ENCODE results near the gene IBA57. TPM values are rescaled to one million over a fixed set of nuclear protein-coding genes. Genes with fewer than 3 reads are reported as not detected.

Gene IBA57
- total RNA-seq, result 10 to 100 TPM in 1 of 2 donors, 1 to 10 TPM in 1; 3.2 to 12.8 TPM

DNA sequence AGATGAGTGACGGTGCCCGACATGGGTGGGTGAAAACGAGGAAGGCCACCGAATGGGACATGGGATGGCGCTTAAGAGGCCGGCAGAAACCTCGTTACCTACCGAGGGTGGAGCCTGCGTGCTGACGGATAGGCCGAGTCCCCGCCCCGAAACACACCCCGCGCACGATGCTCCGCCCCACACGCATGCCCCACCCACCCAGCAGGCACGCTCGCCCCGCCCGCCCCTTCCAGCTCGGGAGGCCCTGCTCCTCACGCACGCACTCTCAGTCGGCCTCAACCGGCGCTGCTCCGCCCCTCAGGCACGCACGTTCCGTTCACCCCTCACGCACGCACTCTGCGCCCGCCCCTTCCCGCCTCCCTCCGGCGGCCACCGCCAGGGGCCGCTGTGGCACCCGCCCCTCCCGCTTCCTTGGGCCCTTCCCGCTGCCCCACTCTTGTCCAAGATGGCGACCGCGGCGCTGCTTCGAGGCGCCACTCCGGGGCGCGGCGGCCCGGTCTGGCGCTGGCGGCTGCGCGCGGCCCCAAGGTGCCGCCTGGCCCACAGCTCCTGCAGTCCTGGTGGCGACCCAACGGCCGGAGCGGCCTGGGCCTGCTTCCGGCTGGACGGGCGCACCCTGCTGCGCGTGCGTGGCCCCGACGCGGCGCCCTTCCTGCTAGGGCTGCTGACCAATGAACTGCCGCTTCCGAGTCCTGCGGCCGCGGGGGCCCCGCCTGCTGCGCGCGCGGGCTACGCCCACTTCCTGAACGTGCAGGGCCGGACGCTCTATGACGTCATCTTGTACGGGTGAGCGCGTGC is at the start of gene IBA57:
TSS of gene IBA57 (plus strand) at position 433 of the 798 bp plus-strand sequence. CDS start at position 446, 13 bp downstream.
- no peaks in the 10 kb centered on the region for H3K9me3 Mint-ChIP-seq

DNA sequence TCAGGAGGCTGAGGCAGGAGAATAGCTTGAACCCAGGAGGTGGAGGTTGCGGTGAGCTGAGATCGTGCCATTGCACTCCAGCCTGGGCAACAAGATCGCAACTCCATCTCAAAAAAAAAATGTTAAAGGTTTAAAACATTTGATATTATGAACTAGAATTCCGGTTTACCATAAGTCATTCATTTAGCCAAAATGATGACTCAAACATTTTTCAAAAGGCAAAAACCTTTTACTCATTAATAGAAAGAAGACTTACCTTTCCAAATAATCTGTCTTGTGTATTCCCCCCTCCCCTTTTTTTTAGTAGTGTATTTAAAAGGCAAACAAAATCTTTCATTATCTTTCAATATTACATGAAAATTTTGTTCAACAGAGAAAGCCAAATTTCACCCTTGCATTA is 48.3 kb upstream of the IBA57 start:
- ATAC-seq, result no peak

More for the DNA sequence above, at the start of gene IBA57:
- Mint-ChIP-seq H3K36me3 (peaks cover 0 to 4% of the 10 kb centered on the region in 2 donors), H3K27ac (peak within 1 kb of the TSS; percentile 85 to 94)
- ATAC-seq, result peak; percentile 86 to 90
- peak; percentile 99 to 100 for DNase-seq (ENCODE audit: low spot score in 2 of 2)

DNA sequence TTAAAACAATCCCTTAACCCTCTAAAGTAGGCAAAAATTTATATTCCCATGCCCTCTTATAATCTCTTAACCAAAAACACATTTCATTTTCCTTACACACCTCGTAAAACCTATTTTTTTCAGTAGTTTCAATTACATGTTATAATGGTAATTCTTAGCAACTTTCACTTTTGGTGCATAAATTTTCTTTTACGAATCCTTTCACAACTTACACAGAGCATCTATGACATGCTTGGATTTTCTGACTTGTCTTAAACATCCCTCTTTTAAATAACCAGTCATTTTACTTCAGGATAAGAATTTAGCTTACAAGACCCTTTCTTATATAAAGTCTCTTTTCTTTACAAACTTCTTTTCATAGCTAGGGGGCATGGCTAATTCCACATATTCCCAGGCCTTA is 47.6 kb upstream of the IBA57 start:
- H3K9me3 Mint-ChIP-seq, result peaks cover 0 to 4% of the 10 kb centered on the region in 2 donors
- ATAC-seq (no peak), DNase-seq (ENCODE audit: low spot score in 2 of 2) (no peak)
- no peak overlapping the region for H3K27ac Mint-ChIP-seq
- H3K36me3 Mint-ChIP-seq, result peaks cover 0 to 17% of the 10 kb centered on the region in 2 donors

More for the DNA sequence above, 48.3 kb upstream of the IBA57 start:
- H3K36me3 Mint-ChIP-seq, result peaks cover 0 to 17% of the 10 kb centered on the region in 2 donors
- H3K27ac Mint-ChIP-seq, result no peak overlapping the region
- peaks cover 0 to 4% of the 10 kb centered on the region in 2 donors for H3K9me3 Mint-ChIP-seq
- DNase-seq (ENCODE audit: low spot score in 2 of 2), result no peak

DNA sequence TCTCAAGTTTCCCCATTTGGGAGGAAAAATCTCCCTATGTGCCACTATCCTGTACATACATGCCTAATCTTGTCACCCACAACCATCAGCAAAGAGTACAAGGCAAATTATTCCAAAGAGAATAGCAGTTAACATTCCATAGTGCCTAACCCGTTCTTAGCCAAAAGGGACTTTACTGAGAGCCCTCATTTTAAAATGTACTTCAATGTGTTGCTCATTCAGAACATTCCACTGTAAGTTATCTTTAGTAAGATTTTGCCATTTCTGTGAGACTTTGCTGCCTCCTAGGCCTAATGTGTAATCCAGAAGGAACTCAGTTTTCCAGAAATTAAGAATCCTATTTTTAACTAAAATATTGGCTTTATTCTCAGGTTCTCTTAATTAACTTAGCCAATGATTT is 45.3 kb upstream of the IBA57 start:
- H3K27ac Mint-ChIP-seq, result no peak overlapping the region
- H3K9me3 Mint-ChIP-seq, result peaks cover 0 to 4% of the 10 kb centered on the region in 2 donors
- peaks cover 0 to 17% of the 10 kb centered on the region in 2 donors for H3K36me3 Mint-ChIP-seq
- ATAC-seq (no peak), DNase-seq (ENCODE audit: low spot score in 2 of 2) (no peak)

DNA sequence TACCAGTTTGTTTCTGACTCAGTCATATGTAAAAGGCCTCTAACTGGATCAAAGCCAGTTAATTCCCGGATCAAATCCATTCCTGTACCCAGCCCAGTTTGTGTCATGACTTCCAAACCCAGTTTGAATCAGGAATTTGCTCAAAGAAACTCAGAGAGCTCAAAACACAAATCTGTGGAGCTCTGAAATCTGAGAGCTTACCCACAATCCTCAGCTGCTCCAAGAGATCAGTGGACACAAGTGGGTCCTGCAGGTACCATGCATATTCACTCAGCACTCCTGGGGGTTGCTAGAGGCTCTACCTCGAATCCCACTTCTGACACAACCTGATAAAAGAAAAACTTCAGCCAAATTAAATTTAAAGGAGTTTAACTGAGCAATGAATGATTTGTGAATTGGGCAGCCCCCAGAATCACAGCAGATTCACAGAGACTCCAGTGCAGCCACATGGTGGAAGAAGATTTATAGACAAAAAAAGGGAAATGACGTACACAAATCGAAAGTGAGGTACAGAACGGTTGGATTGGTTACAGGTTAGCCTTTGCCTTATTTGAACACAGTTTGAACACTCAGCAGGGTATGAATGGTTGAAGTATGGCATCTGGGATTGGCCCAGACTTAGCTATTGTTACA is 44.6 kb upstream of the IBA57 start:
- Mint-ChIP-seq H3K27ac (peak overlapping the region in 1 of 2 donors; percentile 68), H3K9me3 (peaks cover 0 to 4% of the 10 kb centered on the region in 2 donors), H3K36me3 (peaks cover 0 to 17% of the 10 kb centered on the region in 2 donors)
- peak; percentile 52 to 64 for ATAC-seq
- DNase-seq (ENCODE audit: low spot score in 2 of 2), result no peak

DNA sequence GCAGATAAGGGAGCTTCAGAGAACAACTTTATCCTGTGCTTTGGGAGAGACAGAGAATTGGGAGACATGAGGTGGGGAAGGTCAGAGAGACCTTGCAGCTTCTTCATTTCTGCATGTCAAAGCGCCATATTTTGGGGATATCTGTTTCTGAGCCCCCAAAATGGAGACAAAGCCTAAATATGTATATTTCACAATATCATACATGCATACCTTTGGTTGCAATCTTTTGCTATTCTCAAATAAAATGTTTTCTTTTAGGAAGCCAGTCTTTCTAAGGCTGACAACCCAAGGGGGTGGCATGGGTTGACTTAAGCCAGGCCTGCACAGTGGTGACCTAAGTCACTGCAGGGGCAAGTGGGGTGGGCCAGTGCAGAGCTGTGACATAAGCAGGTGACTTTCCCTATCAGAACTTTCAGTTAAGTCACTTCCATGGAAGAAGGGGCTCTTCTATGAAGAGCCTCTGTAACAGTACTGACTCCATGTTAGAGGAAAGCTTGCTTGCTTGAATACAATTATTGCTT is 42.6 kb upstream of the IBA57 start:
- H3K36me3 Mint-ChIP-seq, result peaks cover 0 to 9% of the 10 kb centered on the region in 2 donors
- no peak for ATAC-seq
- DNase-seq (ENCODE audit: low spot score in 2 of 2), result no peak
- H3K27ac Mint-ChIP-seq, result no peak overlapping the region
- peaks cover 0 to 2% of the 10 kb centered on the region in 2 donors for H3K9me3 Mint-ChIP-seq

DNA sequence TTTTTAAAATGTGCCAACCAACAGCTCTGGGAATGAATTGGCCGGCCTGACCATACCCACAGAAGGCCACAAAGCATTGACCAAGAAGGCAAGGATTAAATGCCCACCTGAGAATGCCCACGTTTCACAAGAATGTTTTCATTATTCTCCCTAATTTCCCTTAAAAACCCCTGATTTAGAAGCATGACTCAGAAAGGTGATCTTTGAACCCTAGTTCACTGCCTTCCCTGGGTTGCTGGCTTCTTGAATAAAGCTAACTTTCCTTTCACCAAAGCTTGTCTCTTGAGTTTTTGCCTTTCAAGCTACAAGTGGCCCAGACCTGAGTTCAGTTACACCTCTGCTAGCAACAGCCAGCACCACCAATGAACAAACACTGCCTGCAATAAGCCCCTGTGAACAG is 42.1 kb upstream of the IBA57 start:
- DNase-seq (ENCODE audit: low spot score in 2 of 2) (no peak), ATAC-seq (no peak)
- H3K9me3 Mint-ChIP-seq, result no peaks in the 10 kb centered on the region
- no peak overlapping the region for H3K27ac Mint-ChIP-seq
- peaks cover 0 to 7% of the 10 kb centered on the region in 2 donors for H3K36me3 Mint-ChIP-seq

DNA sequence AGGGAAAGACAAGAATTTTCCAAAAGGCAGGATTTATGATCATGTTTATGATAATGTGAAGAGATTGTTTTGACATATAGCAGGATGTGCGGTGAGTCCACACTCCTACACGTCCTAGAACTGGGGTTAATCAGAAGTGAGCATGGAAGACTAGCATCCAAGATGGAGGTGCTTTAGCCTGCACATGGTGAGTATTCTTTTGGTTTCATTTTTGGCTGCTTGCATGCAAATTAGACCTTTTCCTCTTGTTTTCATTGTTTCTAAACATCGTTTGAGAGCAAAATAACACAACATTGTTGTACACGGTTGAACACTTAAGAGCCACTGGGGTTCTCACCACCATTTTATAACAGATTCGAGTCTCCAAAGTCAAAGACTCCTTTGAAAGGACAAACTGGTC is 40.4 kb upstream of the IBA57 start:
- ATAC-seq, result no peak
- no peak for DNase-seq (ENCODE audit: low spot score in 2 of 2)
- no peak overlapping the region for H3K27ac Mint-ChIP-seq

DNA sequence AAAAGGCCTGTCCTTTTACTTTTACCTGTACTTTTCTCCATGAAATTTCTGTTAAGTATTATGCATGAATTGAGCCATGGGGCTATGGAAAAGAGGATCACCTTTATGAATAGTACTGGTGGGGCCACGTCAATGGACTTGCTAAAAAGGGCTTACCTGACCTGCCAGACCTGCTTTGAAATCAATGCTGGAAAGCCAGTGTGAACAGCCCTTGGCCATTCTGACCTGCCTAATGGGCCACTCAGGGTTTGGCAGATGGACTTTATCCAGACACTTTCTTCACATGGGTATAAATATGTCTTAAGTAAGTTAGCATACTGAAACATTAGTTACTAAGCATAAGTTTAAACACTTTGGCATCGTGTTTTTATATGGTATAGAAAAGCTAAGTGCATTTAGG is 33.8 kb upstream of the IBA57 start:
- Mint-ChIP-seq H3K36me3 (no peaks in the 10 kb centered on the region), H3K9me3 (no peaks in the 10 kb centered on the region), H3K27ac (no peak overlapping the region)
- ATAC-seq, result no peak
- no peak for DNase-seq (ENCODE audit: low spot score in 2 of 2)

More for the DNA sequence above, 40.4 kb upstream of the IBA57 start:
- Mint-ChIP-seq H3K36me3 (peaks cover 0 to 7% of the 10 kb centered on the region in 2 donors), H3K9me3 (no peaks in the 10 kb centered on the region)

DNA sequence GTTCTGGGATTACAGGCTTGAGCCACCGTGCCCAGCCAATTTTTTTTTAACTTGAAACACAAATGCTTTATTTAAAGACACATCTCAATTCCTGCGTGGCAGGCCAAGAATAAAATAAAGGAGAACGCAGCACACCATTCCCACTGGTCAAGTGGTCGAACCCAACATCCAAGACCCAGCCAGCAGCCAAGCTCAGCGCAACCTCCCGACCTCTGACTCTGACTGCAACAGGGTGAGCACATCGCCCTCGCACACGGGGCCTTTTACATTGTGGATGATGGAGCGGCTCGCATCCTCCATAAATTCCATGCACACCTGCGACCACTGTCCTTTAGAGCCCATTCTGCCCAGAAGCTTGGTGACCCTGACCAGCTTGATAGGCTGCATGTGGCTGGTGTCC is 31.0 kb upstream of the IBA57 start:
- no peak overlapping the region for H3K27ac Mint-ChIP-seq
- H3K9me3 Mint-ChIP-seq, result no peaks in the 10 kb centered on the region
- DNase-seq (ENCODE audit: low spot score in 2 of 2) (no peak), ATAC-seq (no peak)
- H3K36me3 Mint-ChIP-seq, result no peaks in the 10 kb centered on the region

DNA sequence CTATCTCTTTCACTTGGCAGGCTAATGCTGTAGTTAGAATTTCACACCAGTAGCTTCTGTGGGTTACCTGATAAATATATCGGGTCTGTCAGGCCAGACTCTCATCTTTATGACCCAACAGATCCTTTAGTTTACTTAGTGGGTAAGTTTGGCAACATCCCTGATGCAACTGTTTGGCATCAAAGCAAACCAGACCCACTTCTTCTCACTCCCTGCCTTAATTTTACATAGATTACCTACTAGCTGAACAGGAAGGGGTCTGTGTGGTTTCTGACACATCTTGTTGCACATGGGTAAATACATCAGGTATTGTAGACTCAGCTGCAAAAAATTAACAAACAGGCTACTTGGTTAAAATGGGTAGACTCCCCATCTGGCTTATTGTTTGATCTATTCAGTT is 28.7 kb upstream of the IBA57 start:
- no peak for ATAC-seq
- Mint-ChIP-seq H3K27ac (peak overlapping the region in 1 of 2 donors; percentile 56), H3K36me3 (peaks cover 9 to 11% of the 10 kb centered on the region in 2 donors), H3K9me3 (no peaks in the 10 kb centered on the region)
- DNase-seq (ENCODE audit: low spot score in 2 of 2), result no peak

DNA sequence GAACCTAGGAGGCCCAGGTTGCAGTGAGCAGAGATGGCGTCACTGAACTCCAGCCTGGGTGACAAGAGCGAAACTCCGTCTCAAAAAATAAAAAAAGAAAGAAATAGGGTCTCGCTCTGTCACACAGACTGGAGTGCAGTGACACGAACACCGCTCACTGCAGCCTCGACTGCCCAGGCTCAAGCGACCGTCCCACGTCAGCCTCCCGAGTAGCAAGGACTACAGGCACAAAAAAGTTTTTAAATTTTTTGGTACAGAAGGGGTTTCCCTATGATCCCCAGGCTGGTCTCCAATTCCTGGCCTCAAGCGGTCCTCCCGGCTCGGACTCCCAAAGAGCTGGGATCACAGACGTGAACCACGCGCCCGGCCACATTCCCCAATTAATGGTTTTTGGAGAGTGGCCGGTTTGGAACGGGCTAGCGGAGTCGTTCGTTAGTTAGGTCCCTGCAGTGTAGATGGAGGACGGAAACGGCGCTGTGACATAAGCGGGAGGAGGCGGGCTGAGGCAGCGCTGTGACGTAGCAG is 26.1 kb upstream of the IBA57 start:
- Mint-ChIP-seq H3K27ac (peak overlapping the region; percentile 61 to 95), H3K36me3 (peaks cover 9 to 11% of the 10 kb centered on the region in 2 donors), H3K9me3 (no peaks in the 10 kb centered on the region)
- ATAC-seq, result no peak
- DNase-seq (ENCODE audit: low spot score in 2 of 2), result no peak

DNA sequence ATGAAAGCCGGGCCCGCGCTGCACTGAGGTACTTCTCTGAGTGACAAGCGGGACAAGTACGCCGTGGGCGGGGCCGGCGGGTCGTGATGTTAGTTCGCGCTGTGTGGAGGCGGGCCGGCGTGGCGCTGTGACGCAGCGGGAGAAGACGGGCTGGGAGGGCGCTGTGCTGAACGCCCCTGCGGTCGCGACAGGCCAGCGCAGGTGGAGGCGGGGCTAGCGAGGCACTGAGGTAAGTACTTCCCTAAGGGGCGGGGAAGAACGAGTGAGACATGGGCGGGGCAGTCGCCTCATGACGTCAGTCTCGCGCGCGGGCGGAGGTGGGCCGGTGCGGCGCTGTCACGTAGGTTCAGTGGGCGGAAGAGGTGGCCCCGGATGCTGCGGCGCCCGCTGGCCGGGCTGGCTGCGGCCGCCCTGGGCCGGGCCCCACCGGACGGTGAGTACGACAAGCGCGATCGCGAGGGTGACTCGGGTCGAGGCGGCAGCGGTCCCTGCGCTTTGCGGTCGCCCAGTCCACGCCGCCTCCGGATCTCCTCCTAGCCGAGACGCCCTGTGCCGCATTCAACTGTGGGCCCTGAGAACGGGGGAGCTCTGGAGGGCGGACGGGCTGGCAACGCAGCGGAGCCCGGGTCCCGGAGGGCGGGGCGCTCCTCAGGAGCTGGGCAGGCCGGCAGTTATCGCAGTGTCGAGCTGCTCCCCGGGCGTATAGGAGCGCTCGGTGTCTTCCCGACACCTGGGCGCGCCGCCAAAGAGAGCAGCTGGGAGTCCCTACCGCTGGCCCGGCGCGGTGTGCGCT is 25.5 kb upstream of the IBA57 start, which contains the start of gene GUK1:
TSS of gene GUK1 (plus strand) at position 349 of the 793 bp plus-strand sequence. CDS start at position 373, 24 bp downstream.
- Mint-ChIP-seq H3K36me3 (peaks cover 9 to 11% of the 10 kb centered on the region in 2 donors), H3K27ac (peak within 1 kb of the TSS; percentile 95 to 97), H3K9me3 (no peaks in the 10 kb centered on the region)
- peak; percentile 90 to 94 for ATAC-seq
- peak; percentile 99 to 100 for DNase-seq (ENCODE audit: low spot score in 2 of 2)

DNA sequence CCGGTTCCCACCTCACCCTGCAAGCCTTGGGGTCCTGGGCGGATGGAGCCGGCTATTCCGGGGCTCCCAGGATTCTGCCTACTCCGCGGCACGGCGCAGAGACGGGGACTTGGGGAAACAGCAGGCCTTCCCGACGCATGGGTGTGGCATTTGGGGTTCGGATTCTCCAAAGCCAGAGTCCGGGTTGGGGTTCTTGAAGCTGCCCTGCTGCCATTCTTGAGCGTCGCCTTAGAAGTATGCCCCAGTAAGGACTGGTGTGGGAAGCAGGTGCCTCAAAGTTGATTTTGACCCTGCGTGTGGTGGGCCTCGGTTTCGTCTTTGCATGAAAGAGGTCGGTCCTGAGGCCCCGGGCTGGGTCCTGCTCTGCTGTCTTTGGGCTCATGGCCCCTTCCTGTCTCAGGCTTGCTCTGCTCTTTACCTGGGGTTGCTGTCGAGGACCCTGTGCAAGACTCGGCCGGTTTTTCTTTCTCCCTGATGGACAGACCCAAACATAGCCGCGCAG is 24.8 kb upstream of the IBA57 start:
- DNase-seq (ENCODE audit: low spot score in 2 of 2) (peak in 1 of 2 donors; percentile 64), ATAC-seq (no peak)
- Mint-ChIP-seq H3K9me3 (no peaks in the 10 kb centered on the region), H3K36me3 (peaks cover 9 to 11% of the 10 kb centered on the region in 2 donors), H3K27ac (peak overlapping the region; percentile 95 to 97)

DNA sequence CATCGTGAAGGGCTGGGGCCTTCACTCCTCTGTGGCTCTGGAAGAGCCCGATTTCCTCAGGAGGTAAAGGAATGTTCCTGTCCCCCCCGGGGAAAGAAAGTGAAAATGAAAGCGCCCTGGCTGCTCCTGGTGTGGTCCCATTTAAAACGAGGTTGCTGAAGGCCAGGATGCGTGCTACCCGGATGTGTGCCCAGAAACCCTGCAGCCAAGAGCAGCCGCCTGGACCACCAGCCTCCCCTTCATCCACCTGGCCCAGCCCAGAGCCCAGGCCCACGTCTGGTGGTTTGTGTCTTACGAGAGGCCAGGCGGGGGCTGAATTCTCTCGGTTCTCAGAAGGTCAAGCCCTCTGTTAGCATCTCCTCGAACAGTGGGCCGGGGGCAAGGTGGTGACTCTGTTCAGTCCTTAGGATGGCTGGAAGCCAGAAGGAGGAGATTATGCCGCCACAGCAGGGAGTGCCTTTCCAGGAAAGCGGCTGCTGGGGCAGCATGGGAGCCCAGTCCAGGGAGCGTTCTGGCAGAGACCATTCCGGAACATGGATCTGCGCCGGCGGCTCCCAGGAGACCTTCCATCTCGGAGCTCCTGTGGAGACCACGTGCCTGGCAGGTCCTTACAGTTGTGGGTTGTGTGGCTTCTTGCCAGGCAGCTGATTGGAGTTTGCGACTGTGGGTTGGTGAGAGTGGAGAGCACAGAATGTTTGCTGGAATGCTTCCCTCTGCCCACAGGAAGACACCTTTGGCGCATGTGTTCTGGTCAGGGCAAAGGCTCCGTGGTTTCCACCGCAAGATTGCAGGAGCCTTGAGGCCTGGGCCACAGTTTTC is 24.2 kb upstream of the IBA57 start:
- peaks cover 9 to 11% of the 10 kb centered on the region in 2 donors for H3K36me3 Mint-ChIP-seq
- H3K9me3 Mint-ChIP-seq, result no peaks in the 10 kb centered on the region
- DNase-seq (ENCODE audit: low spot score in 2 of 2) (peak in 1 of 2 donors; percentile 64), ATAC-seq (no peak)
- peak overlapping the region; percentile 95 to 97 for H3K27ac Mint-ChIP-seq

Measured in activated naive CD4-positive, alpha-beta T cell treated with anti-CD3 and anti-CD28 coated beads, Interleukin-2, amount 50 U/mL, for 72 hours (primary cell).